HepG2 (cell line): ENCODE measurements around the gene BLMH.

Source experiments
- CHD2 ChIP-seq: IDR thresholded peaks from 2 replicates; pipeline ENCODE4 v1.6.1; 2011; ENCODE audit warnings: low read depth, low read length, improper control_type of control experiment
- FOXA1 ChIP-seq, 2 experiments: fragments of 450-650 bp in 1 of 2; sonication (generic) in 1 of 2; formaldehyde crosslinking in 1 of 2; IDR thresholded peaks; 2 replicates each; pipeline versions ENCODE4 v1.4.0 to v1.6.1; 2016 to 2020; ENCODE audit warnings: missing genetic modification reagents in 1 of 2
- GABPB1 ChIP-seq: IDR thresholded peaks from 2 replicates; pipeline ENCODE4 v1.6.1; 2016; ENCODE audit warnings: mild to moderate bottlenecking, missing genetic modification reagents, moderate library complexity, missing compliant biosample characterization
- POLR2A ChIP-seq, 2 experiments: IDR thresholded peaks; 2 replicates each; pipeline ENCODE4 v1.6.1; 2011; ENCODE audit warnings: low read depth in 2 of 2, low read length in 2 of 2, mild to moderate bottlenecking in 1 of 2, moderate library complexity in 1 of 2; ENCODE audit not compliant: insufficient read depth in 1 of 2
- RAD21 ChIP-seq: fragments of 450-650 bp; formaldehyde crosslinking; IDR thresholded peaks from 2 replicates; pipeline ENCODE4 v1.5.0; 2020; ENCODE audit warnings: mild to moderate bottlenecking
- SCMH1 ChIP-seq: sonication (generic); formaldehyde crosslinking; IDR thresholded peaks from 2 replicates; pipeline ENCODE4 v1.9.0; 2021; ENCODE audit warnings: missing genetic modification reagents, mild to moderate bottlenecking, borderline replicate concordance
- ZSCAN25 ChIP-seq: sonication (generic); formaldehyde crosslinking; IDR thresholded peaks from 2 replicates; pipeline ENCODE4 v1.8.0; 2022; ENCODE audit warnings: mild to moderate bottlenecking, missing genetic modification reagents
- TF ChIP-seq, protein P1 (sequence below): sonication (generic); formaldehyde crosslinking; IDR thresholded peaks from 2 replicates; pipeline ENCODE4 v1.5.0; 2020; ENCODE audit warnings: mild to moderate bottlenecking, missing genetic modification reagents, moderate library complexity

DNA sequence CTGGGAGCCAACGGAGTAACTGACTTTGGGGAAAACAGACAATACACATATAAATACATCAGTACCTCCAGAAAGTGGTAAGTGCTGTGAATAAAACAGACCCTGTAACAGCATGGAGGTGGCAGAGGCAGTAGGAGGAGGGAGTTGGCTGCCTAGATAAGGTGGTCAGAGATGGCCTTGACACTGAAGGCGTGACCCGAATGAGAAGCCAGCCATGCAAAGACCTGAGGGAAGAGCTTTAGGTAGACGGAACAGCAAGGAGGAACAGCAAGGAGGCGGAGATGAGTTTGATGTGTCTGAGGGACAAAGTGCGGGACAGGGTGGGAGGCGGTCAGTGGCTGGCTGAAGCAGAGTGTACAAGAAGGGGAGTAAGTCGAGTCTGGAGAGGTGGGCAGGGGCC lies 48.2 kb downstream of the BLMH start:
- TF ChIP-seq ZSCAN25 (no peak), RAD21 (CRISPR knock-in tag) (no peak), GABPB1 (CRISPR knock-in tag) (no peak), CHD2 (no peak), POLR2A (IDR thresholded peaks at IDR 0.05; ENCODE audit: insufficient read depth in 1 of 2, low read depth in 2 of 2, low read length in 2 of 2) (no peak), SCMH1 (CRISPR knock-in tag) (no peak), FOXA1 (IDR thresholded peaks at IDR 0.05) (no peak), FOXA1 (CRISPR knock-in tag; IDR thresholded peaks at IDR 0.05) (no peak)
- TF ChIP-seq, protein P1, sequence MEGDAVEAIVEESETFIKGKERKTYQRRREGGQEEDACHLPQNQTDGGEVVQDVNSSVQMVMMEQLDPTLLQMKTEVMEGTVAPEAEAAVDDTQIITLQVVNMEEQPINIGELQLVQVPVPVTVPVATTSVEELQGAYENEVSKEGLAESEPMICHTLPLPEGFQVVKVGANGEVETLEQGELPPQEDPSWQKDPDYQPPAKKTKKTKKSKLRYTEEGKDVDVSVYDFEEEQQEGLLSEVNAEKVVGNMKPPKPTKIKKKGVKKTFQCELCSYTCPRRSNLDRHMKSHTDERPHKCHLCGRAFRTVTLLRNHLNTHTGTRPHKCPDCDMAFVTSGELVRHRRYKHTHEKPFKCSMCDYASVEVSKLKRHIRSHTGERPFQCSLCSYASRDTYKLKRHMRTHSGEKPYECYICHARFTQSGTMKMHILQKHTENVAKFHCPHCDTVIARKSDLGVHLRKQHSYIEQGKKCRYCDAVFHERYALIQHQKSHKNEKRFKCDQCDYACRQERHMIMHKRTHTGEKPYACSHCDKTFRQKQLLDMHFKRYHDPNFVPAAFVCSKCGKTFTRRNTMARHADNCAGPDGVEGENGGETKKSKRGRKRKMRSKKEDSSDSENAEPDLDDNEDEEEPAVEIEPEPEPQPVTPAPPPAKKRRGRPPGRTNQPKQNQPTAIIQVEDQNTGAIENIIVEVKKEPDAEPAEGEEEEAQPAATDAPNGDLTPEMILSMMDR (CRISPR knock-in tag): no peak
